Activated CD8-positive, alpha-beta memory T cell treated with anti-CD3 and anti-CD28 coated beads for 48 hours (primary cell): ENCODE data around the gene ETS2.

ENCODE experiments used
- DNase-seq, 3 experiments: peaks; one replicate each; pipeline ENCODE4 v3.0.0-alpha.2; 2020; ENCODE audit warnings: low read depth in 2 of 3, low spot score in 2 of 3

The ETS2 gene

DNA sequence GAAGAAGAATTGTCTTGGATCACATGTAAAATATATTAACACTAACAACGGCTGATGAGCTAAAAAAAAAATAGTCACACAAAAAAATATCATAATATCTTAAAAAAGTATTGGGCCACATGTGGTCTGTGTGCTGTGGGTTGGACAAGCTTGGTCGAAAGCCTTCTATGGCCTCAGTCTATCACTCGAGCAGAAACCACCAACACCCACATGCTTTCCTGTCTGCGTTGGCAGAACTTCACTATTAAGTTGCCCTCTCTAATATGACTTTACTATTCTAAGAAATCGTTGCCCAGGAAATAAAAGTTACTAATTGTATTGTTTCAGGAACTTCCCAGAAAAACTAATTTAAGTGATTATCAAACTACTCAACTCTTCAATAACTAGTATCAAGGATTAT is 28.2 kb upstream of the ETS2 start:
- DNase-seq, result no peak

- no peak for DNase-seq
Observed at GRCh38 chr21:38780879-38781278, 24.9 kb upstream of the ETS2 start.

DNA sequence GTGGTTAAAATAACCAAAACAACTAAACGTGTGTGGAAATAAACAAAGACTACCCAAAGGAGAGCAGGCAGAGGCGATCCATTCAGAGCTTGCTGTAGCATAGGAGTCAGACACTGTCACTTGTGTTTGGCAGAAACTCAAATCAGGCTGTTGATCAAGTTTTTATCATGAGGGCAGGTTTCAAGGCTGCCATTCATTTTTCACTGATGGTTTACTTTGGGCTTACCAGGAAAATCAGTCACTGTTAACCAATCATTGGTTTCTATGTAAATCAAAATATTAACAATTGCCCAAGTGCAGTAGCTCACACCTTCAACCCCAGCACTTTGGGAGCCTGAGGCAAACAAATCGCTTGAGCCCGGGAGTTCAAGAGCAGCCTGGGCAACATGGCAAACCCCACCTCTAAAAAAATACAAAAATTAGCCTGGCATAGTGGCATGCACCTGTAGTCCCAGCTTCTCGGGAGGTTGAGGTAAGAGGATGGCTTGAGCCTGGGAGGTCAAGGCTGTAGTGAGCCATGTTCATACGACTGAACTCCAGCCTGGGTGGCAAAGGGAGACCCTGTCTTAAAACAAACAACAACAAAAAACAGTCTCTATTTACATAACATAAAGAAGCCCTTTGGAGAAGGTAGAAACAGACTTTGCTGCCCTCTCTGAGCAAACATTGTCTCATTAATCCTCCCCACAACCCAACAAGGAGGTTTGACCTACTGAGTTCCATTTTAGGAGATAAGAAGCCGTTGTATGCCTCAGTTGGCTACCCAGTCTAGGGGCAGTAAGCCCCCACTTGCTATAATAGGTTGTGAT is 21.1 kb upstream of the ETS2 start:
- DNase-seq, result no peak

DNA sequence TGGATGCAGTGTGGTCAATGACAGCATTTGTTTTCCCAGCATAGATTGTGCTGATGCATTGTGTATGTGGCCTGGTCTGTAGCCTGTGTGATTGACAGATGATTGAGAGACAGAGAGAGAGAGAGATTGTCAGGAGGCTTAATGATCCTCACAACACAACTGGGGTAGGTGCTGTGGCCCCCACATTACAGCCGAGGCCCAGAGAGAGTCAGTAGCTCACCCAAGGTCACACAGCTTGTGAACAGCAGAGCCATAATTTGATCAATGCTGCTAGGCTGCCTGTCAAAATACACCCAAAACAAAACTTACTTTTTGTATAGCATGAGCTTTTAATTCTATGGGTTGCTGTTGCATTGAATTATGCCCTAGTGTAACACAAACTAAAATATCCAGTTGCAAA is 20.2 kb upstream of the ETS2 start:
- no peak for DNase-seq

DNA sequence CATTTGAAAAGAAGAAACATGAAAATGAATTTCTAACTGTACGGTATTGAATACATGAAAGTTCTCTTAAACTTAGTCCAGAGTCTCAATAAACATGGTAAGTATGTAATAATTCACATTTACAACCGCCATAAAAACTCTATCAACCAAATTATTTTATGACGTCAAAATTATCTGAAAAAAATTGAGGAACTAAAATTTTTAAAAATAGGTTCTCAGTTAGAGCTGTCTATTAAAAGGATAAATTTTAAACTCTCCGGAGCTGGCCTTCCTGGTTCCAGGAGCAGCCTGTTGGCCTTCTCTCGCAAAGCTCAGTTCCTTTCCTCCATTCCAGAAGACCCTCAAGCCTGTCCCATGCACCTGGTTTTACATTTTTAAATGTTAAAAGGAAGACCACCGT is 18.7 kb upstream of the ETS2 start:
- DNase-seq, result no peak

DNA sequence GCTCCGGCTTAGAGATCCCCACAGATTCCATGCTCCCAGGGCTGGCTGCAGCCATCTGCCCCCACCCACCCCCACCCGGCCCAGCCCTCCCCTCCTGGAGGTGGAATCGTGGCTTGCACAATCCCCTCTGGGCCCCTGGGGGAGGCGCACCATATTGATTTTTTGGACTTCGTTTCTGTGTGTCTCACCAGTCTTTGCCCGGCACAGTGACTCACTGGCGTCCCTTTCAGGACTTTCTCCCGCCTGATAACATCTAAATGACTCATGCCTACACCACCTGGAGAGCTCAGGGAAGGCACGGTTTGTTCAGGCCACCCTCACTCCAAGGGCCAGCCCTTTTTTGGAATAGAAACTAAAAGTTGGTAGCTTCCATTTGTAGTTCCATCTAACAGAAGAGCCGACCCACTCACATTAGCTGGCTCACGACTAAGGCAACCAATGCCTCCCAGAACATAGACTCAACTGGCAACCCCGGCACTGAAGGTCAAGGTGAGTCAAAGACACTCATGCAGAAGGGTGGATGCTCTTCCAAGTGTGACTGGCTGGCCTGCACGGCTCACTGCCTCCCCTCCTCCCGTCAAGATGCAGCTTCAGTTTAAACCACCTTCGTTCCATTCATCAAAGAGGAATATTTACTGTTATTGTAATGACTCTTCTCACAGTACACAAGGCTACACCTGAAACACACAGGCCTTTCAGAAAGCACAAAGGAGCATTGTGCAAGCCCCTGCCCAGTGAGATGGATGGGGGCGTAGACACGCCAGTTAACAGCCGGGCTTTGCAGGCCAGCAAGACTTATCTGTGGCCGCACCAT is 18.1 kb upstream of the ETS2 start:
- no peak for DNase-seq

DNA sequence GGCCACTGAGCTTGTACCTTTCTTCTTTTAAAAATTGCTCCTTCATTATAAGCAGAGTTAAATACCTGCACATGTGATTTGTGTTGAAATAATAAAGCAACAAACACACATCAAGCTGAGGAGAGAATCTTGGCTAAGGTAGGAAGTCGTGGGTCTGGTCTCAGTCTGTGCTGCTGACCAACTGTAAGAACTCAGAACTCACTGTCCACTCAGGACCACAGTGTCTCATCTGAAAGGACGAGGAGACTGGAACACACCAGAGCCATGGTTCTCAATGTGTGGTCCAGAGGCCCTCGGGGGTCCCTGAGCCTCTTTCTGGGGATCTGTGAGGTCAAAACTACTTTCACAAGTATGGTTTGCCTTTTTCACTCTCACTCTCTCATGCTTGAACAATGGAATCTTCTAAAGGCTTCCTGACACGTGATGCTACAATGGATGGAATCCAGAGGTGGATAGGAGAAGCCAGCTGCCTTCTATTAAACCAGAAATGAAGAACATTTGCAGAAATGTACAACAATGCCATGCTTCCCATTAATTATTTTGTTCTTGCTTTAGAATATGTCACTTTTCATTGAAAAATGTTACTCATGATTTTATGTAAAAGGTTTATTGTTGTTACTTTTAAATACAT is 17.3 kb upstream of the ETS2 start:
- DNase-seq, result no peak

DNA sequence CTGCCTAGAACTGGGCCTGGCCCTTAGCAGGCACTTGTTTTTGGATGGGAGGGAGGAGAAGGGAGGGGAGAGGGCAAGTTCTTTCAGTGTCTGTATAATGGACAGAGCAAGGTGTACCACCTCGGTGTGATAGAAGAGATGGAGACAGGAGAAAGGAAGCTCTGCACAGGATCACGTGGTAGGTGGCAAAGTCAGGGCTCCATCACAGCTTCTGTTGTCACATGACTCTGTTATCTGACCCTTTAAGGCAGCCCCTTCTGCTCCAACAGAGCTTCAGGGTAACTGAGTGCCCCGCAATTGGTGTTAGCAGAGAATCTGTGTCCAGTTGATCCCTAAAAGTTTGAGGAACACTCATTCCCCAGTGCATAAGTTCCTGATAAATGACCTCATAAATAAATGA is 16.5 kb upstream of the ETS2 start:
- no peak for DNase-seq

DNA sequence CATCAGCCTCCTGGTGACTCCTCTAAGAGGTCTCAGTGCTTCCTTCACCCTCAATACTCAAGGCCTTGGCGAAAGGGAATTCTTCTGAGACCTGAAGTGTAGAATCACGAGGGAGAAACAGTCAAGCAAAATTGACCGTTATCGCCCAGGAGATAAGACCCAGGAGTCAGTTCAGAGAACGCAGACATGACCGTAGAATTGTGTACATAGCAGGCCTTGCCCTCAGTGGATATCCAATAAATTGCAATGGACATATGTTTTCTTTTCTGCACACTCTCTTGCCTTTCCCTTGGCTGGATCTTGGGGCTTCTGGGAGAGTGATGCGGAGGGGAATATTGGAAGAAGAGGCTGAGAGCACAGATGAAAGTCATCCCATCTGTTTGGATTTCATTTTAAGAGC is 15.7 kb upstream of the ETS2 start:
- DNase-seq, result no peak

GRCh38 chr21:38790961-38791360 is 14.8 kb upstream of the ETS2 start:
- no peak for DNase-seq

- no peak for DNase-seq
Observed at GRCh38 chr21:38792676-38793459, 12.9 kb upstream of the ETS2 start.

DNA sequence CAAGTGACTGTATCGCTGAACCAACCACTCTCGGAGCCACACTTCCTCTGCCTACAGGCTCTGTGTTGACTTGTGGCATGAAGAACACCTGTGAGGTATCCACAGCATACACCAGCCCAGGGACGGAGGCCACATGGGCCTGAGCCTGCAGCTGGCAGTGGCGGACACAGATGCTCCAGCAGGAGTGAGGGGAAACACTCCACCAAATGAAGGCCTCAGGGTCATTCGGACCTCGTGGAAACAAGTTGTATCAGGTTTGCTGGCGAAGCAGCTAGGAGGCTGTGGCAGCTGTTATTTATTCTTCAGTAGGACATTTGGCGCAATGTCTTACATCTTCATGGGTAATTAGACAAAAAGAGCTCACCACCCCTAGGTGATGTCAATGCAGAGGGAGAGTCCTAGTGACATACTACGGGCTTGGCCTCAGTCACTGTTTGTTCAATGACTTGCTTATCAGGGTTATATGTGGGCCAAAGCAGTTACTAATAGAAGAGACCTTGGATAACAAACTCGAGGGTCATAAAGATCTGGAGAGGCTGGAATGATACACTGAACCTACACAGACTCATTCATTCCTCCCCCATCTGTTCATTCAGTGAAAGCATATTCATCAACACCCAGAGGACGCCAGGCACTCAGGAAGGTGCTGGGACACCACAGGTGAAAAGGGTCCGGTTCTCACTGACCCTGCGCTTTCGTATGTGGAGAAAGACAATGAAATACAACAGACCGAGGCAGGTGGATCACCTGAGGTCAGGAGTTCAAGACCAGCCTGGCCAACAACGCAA is 11.6 kb upstream of the ETS2 start:
- no peak for DNase-seq

DNA sequence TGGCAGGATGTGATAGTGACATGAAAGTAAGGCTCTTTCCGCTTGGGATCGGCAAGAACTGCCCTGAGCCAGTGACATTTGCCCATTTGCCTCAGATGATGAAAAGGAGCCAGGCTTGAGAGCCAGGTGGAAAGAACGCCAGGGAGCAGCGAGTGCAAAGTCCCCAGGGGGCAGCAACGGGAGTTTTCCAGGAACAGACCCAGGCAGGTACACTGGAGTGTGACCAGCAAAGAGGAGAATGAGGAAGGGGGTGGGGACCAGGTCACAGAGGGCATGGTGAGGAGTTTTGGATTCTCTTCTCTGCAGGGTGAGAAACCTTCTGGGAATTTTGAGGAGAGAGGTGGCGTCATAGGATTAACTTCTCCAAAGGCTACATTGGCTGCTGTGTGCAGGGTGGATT is 10.8 kb upstream of the ETS2 start:
- DNase-seq, result no peak

GRCh38 chr21:38795475-38795874 is 10.3 kb upstream of the ETS2 start:
- no peak for DNase-seq

DNA sequence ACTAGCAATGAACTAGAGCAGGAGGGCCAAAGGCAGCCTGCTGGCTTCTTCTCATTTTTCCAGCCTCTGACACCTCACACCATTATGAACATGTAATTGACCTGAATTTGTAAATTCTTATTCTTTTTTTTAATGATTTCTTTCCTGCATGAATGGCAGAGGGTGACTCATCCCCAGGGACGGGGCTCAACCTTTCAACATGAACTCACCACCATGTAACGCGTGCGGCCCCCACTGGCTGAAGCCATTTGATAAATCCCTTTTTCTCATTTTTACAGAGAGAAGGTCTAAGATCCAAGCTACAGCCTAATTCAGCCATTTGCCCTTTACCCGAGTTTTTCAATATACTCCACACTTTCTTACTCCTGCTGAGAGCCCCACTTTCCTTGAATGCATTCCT is 9.3 kb upstream of the ETS2 start:
- no peak for DNase-seq

DNA sequence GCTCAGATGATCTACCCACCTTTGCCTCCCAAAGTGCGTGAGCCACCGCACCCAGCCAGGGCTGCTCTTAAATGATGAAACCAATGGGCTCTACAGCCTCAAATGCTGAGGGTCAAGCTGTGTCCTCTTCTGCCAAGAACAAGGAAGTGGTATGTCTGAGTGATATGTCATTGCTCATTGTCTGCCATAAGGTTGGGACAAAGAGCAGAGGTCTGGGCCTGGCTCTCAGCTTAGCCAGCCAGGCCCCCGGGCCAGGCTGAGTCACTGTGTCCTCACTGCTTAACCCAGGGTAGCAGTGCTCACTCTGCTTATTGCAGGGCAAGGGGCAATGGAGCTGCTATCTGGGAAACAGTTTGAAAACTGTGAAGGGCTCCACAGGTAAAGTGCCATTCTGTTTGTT is 8.3 kb upstream of the ETS2 start:
- DNase-seq, result no peak

DNA sequence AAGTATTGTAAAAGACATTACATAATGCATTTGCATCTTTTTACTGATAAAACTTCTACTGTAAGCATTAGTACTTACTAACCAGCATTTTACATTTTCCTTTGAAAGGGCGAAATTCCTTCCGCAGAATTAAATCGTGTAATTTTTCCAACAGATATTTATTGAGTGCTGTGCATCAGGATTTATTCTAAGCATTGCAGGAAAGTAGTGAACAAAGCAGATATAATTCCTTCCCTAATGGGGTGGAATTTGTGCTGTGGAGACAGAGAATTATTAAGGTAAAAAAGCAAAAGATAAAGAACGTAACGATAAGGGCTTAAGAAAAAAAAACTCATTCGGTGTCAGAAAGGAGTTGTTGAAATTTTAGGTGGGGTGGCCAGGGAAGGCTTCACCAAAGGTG is 7.6 kb upstream of the ETS2 start:
- no peak for DNase-seq

- no peak for DNase-seq
Observed at GRCh38 chr21:38798481-38798882, 7.2 kb upstream of the ETS2 start.

DNA sequence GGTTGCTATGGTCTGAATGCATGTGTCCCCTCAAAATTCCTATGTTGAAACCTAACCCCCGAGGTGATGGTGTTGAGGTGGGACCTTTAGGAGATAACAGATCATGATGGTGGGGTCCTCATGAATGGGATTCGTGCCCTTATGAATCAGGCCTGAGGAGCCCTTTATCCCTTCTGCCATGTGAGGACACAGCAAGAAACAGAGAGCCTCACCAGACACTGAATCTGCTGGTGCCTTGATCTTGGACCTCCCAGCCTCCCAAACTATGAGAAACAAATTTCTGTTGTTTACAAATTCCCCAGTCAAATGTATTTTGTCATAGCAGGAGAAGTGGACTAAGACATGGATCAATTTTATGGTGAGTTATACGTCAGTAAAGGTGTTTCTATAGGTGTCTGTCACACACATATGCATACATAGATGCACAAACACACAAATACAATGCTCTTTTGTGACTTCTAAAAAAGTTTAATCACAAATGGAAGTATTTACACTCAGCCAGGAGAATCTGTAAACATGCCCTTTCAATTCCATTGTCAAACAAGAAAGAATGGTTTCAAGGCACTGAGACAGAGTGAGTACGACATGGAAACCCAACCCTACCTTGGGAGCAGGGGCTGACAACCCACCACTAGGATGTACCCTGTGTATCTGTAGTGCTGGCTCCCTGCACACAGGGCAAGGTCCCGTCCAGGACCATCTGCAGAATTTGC is 5.5 kb upstream of the ETS2 start:
- DNase-seq, result no peak
